ENCODE results near the gene SLAIN2.
"Not testable (repeated sequence)": the region's sequence is repeated elsewhere in the genome, so short reads cannot be mapped to it uniquely, and the experiment has no call there.

Gene SLAIN2

GRCh38 chr4:48340965-48341775, at the start of gene SLAIN2:
Gene SLAIN2 (plus strand): TSS chr4:48341529. CDS start chr4:48341740, 211 bp downstream.
- DNase-seq (ENCODE audit: low spot score): peak; percentile 98

GRCh38 chr4:48292218-48292790, 49.0 kb upstream of the SLAIN2 start:
- DNase-seq (ENCODE audit: low spot score): not testable (repeated sequence)

- peak; percentile 48 for DNase-seq (ENCODE audit: low spot score)
Observed at GRCh38 chr4:48295116-48295515, 46.2 kb upstream of the SLAIN2 start.

GRCh38 chr4:48296365-48296764, 45.0 kb upstream of the SLAIN2 start:
- no peak for DNase-seq (ENCODE audit: low spot score)

- DNase-seq (ENCODE audit: low spot score): no peak
Observed at GRCh38 chr4:48297256-48297846, 44.0 kb upstream of the SLAIN2 start.

GRCh38 chr4:48299560-48299959, 41.8 kb upstream of the SLAIN2 start:
- no peak for DNase-seq (ENCODE audit: low spot score)

- DNase-seq (ENCODE audit: low spot score): no peak
Observed at GRCh38 chr4:48300004-48300403, 41.3 kb upstream of the SLAIN2 start.

GRCh38 chr4:48305508-48305907, 35.8 kb upstream of the SLAIN2 start:
- no peak for DNase-seq (ENCODE audit: low spot score)

GRCh38 chr4:48307528-48307927, 33.8 kb upstream of the SLAIN2 start:
- no peak for DNase-seq (ENCODE audit: low spot score)

- no peak for DNase-seq (ENCODE audit: low spot score)
Observed at GRCh38 chr4:48308901-48309300, 32.4 kb upstream of the SLAIN2 start.

- no peak for DNase-seq (ENCODE audit: low spot score)
Observed at GRCh38 chr4:48311896-48312295, 29.4 kb upstream of the SLAIN2 start.

- DNase-seq (ENCODE audit: low spot score): not testable (repeated sequence)
Observed at GRCh38 chr4:48314746-48315145, 26.6 kb upstream of the SLAIN2 start.

GRCh38 chr4:48315728-48316630, 25.4 kb upstream of the SLAIN2 start:
- peak; percentile 68 for DNase-seq (ENCODE audit: low spot score)

GRCh38 chr4:48321312-48321711, 20.0 kb upstream of the SLAIN2 start:
- no peak for DNase-seq (ENCODE audit: low spot score)

- DNase-seq (ENCODE audit: low spot score): no peak
Observed at GRCh38 chr4:48322063-48322462, 19.3 kb upstream of the SLAIN2 start.

GRCh38 chr4:48324281-48324680, 17.0 kb upstream of the SLAIN2 start:
- no peak for DNase-seq (ENCODE audit: low spot score)

- DNase-seq (ENCODE audit: low spot score): no peak
Observed at GRCh38 chr4:48329193-48329592, 12.1 kb upstream of the SLAIN2 start.

- DNase-seq (ENCODE audit: low spot score): peak; percentile 69
Observed at GRCh38 chr4:48329976-48330375, 11.4 kb upstream of the SLAIN2 start.

GRCh38 chr4:48331577-48332330, 9.6 kb upstream of the SLAIN2 start:
- DNase-seq (ENCODE audit: low spot score): peak; percentile 51

- DNase-seq (ENCODE audit: low spot score): no peak
Observed at GRCh38 chr4:48332661-48333060, 8.7 kb upstream of the SLAIN2 start.

GRCh38 chr4:48333587-48333986, 7.7 kb upstream of the SLAIN2 start:
- DNase-seq (ENCODE audit: low spot score): no peak
